Measurements from ENCODE around the gene SPATS2.

The SPATS2 gene

GRCh38 chr12:49562233-49562632, 195.0 kb downstream of the SPATS2 start:
- H3K27ac ChIP-seq = no peak overlapping the region; the same call in 1 of the 2 replicates
- no peaks in the 10 kb centered on the region for H3K27me3 ChIP-seq (ENCODE audit: insufficient read depth, low read depth, severe bottlenecking)
- H3K9me3 ChIP-seq (ENCODE audit: severe bottlenecking) = no peaks in the 10 kb centered on the region
- no peak for DNase-seq
- peaks cover 83% of the 10 kb centered on the region for H3K36me3 ChIP-seq
- no peak for TF ChIP-seq CTCF (IDR thresholded peaks at IDR 0.05; ENCODE audit: low read depth, low read length)
- no peak overlapping the region for H3K4me3 ChIP-seq (ENCODE audit: low read depth, low read length)

GRCh38 chr12:49562831-49563230, 195.6 kb downstream of the SPATS2 start:
- Histone ChIP-seq H3K36me3 (peaks cover 78% of the 10 kb centered on the region), H3K9me3 (ENCODE audit: severe bottlenecking) (no peaks in the 10 kb centered on the region), H3K27ac (no peak overlapping the region), H3K4me3 (ENCODE audit: low read depth, low read length) (no peak overlapping the region), H3K27me3 (ENCODE audit: insufficient read depth, low read depth, severe bottlenecking) (no peaks in the 10 kb centered on the region)
- DNase-seq = no peak
- TF ChIP-seq CTCF (IDR thresholded peaks at IDR 0.05; ENCODE audit: low read depth, low read length) = no peak

GRCh38 chr12:49563951-49564685, 196.9 kb downstream of the SPATS2 start:
- no peak for TF ChIP-seq CTCF (IDR thresholded peaks at IDR 0.05; ENCODE audit: low read depth, low read length)
- Histone ChIP-seq H3K27me3 (ENCODE audit: insufficient read depth, low read depth, severe bottlenecking) (no peaks in the 10 kb centered on the region), H3K4me3 (ENCODE audit: low read depth, low read length) (no peak overlapping the region), H3K36me3 (peaks cover 69% of the 10 kb centered on the region), H3K27ac (no peak overlapping the region), H3K9me3 (ENCODE audit: severe bottlenecking) (no peaks in the 10 kb centered on the region)
- no peak for DNase-seq

- no peaks in the 10 kb centered on the region for H3K9me3 ChIP-seq (ENCODE audit: severe bottlenecking)
- no peak overlapping the region for H3K27ac ChIP-seq
- H3K4me3 ChIP-seq (ENCODE audit: low read depth, low read length) = no peak overlapping the region
- DNase-seq = no peak
- H3K36me3 ChIP-seq = peaks cover 62% of the 10 kb centered on the region
- no peaks in the 10 kb centered on the region for H3K27me3 ChIP-seq (ENCODE audit: insufficient read depth, low read depth, severe bottlenecking)
- TF ChIP-seq CTCF (IDR thresholded peaks at IDR 0.05; ENCODE audit: low read depth, low read length) = no peak
These were observed 197.6 kb downstream of the SPATS2 start for GRCh38 chr12:49564686-49565405.

- no peak for TF ChIP-seq CTCF (IDR thresholded peaks at IDR 0.05; ENCODE audit: low read depth, low read length)
- peak; percentile 3 for DNase-seq
- no peak overlapping the region for H3K27ac ChIP-seq
- no peaks in the 10 kb centered on the region for H3K9me3 ChIP-seq (ENCODE audit: severe bottlenecking)
- peaks cover 55% of the 10 kb centered on the region for H3K36me3 ChIP-seq
- H3K4me3 ChIP-seq (ENCODE audit: low read depth, low read length) = no peak overlapping the region
- no peaks in the 10 kb centered on the region for H3K27me3 ChIP-seq (ENCODE audit: insufficient read depth, low read depth, severe bottlenecking)
These were observed 198.4 kb downstream of the SPATS2 start for GRCh38 chr12:49565406-49566265.
